Glutamatergic neuron (in vitro differentiated cells): ENCODE data around the gene CISD1. TPM values are rescaled to one million over a fixed set of nuclear protein-coding genes. Genes with fewer than 3 reads are reported as not detected.

Experiments
- DNase-seq: peaks from one replicate; pipeline ENCODE4 v3.0.0; 2022
- H3K27ac Mint-ChIP-seq: one replicate; pipeline ENCODE4 v1.8.0; 2020; ENCODE audit warnings: mild to moderate bottlenecking, mixed read lengths, inconsistent platforms; ENCODE audit not compliant: unreplicated experiment
- H3K27me3 Mint-ChIP-seq: one replicate; pipeline ENCODE4 v1.8.0; 2020; ENCODE audit warnings: mild to moderate bottlenecking, moderate library complexity, mixed read lengths, inconsistent platforms; ENCODE audit not compliant: unreplicated experiment
- H3K36me3 Mint-ChIP-seq: one replicate; pipeline ENCODE4 v1.8.0; 2020; ENCODE audit warnings: mild to moderate bottlenecking, mixed read lengths, inconsistent platforms; ENCODE audit not compliant: unreplicated experiment
- H3K4me1 Mint-ChIP-seq: one replicate; pipeline ENCODE4 v1.8.0; 2020; ENCODE audit warnings: mild to moderate bottlenecking, low read depth, mixed read lengths, inconsistent platforms; ENCODE audit not compliant: unreplicated experiment
- H3K4me3 Mint-ChIP-seq: one replicate; pipeline ENCODE4 v1.8.0; 2020; ENCODE audit warnings: mild to moderate bottlenecking, mixed read lengths, inconsistent platforms; ENCODE audit not compliant: unreplicated experiment
- H3K9me3 Mint-ChIP-seq: one replicate; pipeline ENCODE4 v1.8.0; 2020; ENCODE audit warnings: mild to moderate bottlenecking, moderate library complexity, mixed read lengths, inconsistent platforms; ENCODE audit not compliant: unreplicated experiment
- CTCF ChIP-seq: fragments of 200-600 bp; sonication (generic); IDR thresholded peaks from one replicate; pipeline ENCODE4 v1.5.0; 2021; ENCODE audit not compliant: partially characterized antibody, unreplicated experiment
- total RNA-seq: library from RNA; stranded (reverse); fragmentation: NEBNext Ultra II Directional; extraction: Animal tissue kit (Norgen Biotek cat#: 25700); gene quantifications from one replicate; pipeline ENCODE4 v1.2.1, GENCODE V29; 2021; ENCODE audit not compliant: unreplicated experiment

Gene CISD1
- total RNA-seq, 1 donor from 2014 or later = 29.3 TPM

- H3K4me1 Mint-ChIP-seq = no peaks in the 10 kb centered on the region
- no peak overlapping the region for H3K4me3 Mint-ChIP-seq
- no peaks in the 10 kb centered on the region for H3K27me3 Mint-ChIP-seq
- no peaks in the 10 kb centered on the region for H3K36me3 Mint-ChIP-seq
- H3K9me3 Mint-ChIP-seq = no peaks in the 10 kb centered on the region
- no peak overlapping the region for H3K27ac Mint-ChIP-seq
- DNase-seq = no peak
- no peak for TF ChIP-seq CTCF
These were observed 31.7 kb downstream of the CISD1 start for GRCh38 chr10:58300676-58301075.

- no peak overlapping the region for H3K27ac Mint-ChIP-seq
- no peak for TF ChIP-seq CTCF
- H3K4me3 Mint-ChIP-seq = no peak overlapping the region
- no peaks in the 10 kb centered on the region for H3K9me3 Mint-ChIP-seq
- DNase-seq = no peak
- H3K4me1 Mint-ChIP-seq = no peaks in the 10 kb centered on the region
- no peaks in the 10 kb centered on the region for H3K36me3 Mint-ChIP-seq
- no peaks in the 10 kb centered on the region for H3K27me3 Mint-ChIP-seq
These were observed 33.3 kb downstream of the CISD1 start for GRCh38 chr10:58302254-58302653.

- H3K27ac Mint-ChIP-seq = no peak overlapping the region
- no peak for TF ChIP-seq CTCF
- H3K4me1 Mint-ChIP-seq = no peaks in the 10 kb centered on the region
- H3K27me3 Mint-ChIP-seq = no peaks in the 10 kb centered on the region
- H3K4me3 Mint-ChIP-seq = no peak overlapping the region
- no peaks in the 10 kb centered on the region for H3K36me3 Mint-ChIP-seq
- no peaks in the 10 kb centered on the region for H3K9me3 Mint-ChIP-seq
- no peak for DNase-seq
These were observed 35.2 kb downstream of the CISD1 start for GRCh38 chr10:58304099-58304633.

GRCh38 chr10:58305821-58306220 lies 36.9 kb downstream of the CISD1 start:
- Mint-ChIP-seq H3K27ac (no peak overlapping the region), H3K36me3 (no peaks in the 10 kb centered on the region), H3K27me3 (no peaks in the 10 kb centered on the region), H3K4me1 (no peaks in the 10 kb centered on the region), H3K9me3 (no peaks in the 10 kb centered on the region), H3K4me3 (no peak overlapping the region)
- TF ChIP-seq CTCF = no peak
- no peak for DNase-seq

- DNase-seq = no peak
- no peaks in the 10 kb centered on the region for H3K9me3 Mint-ChIP-seq
- H3K36me3 Mint-ChIP-seq = no peaks in the 10 kb centered on the region
- no peaks in the 10 kb centered on the region for H3K27me3 Mint-ChIP-seq
- no peak for TF ChIP-seq CTCF
- no peak overlapping the region for H3K27ac Mint-ChIP-seq
- H3K4me1 Mint-ChIP-seq = no peaks in the 10 kb centered on the region
- no peak overlapping the region for H3K4me3 Mint-ChIP-seq
These were observed 38.7 kb downstream of the CISD1 start for GRCh38 chr10:58307676-58308075.
